HG02623 (cell line): ENCODE measurements around the gene LCMT2.
"Not testable (repeated sequence)": the region's sequence is repeated elsewhere in the genome, so short reads cannot be mapped to it uniquely, and the experiment has no call there.

ENCODE experiments used
- ATAC-seq: cut with Tn5 transposase; IDR thresholded peaks from one replicate; pipeline ENCODE4 v1.9.1; 2021; ENCODE audit warnings: moderate library complexity; ENCODE audit not compliant: unreplicated experiment

Gene LCMT2

GRCh38 chr15:43316016-43316970, 14.1 kb downstream of the LCMT2 start:
- ATAC-seq, result no peak

- no peak for ATAC-seq
Measured at GRCh38 chr15:43314171-43314570, 16.2 kb downstream of the LCMT2 start.

GRCh38 chr15:43312378-43312777, 18.0 kb downstream of the LCMT2 start:
- no peak for ATAC-seq

GRCh38 chr15:43302205-43302817, 28.1 kb downstream of the LCMT2 start, which contains the start of gene TGM7:
TSS of gene TGM7 (minus strand) at chr15:43302255.
- ATAC-seq, result no peak

- no peak for ATAC-seq
Measured at GRCh38 chr15:43299884-43300283, 30.5 kb downstream of the LCMT2 start.

GRCh38 chr15:43299411-43299810, 31.0 kb downstream of the LCMT2 start:
- no peak for ATAC-seq

GRCh38 chr15:43294091-43294706, 36.2 kb downstream of the LCMT2 start:
- no peak for ATAC-seq

- no peak for ATAC-seq
Measured at GRCh38 chr15:43293432-43293831, 36.9 kb downstream of the LCMT2 start.

- ATAC-seq, result no peak
Measured at GRCh38 chr15:43292375-43293078, 37.8 kb downstream of the LCMT2 start.

GRCh38 chr15:43289656-43290055, 40.7 kb downstream of the LCMT2 start:
- not testable (repeated sequence) for ATAC-seq

- no peak for ATAC-seq
Measured at GRCh38 chr15:43287254-43287653, 43.1 kb downstream of the LCMT2 start.

GRCh38 chr15:43286074-43286473, 44.3 kb downstream of the LCMT2 start:
- ATAC-seq, result no peak

- no peak for ATAC-seq
Measured at GRCh38 chr15:43285609-43286037, 44.8 kb downstream of the LCMT2 start.

GRCh38 chr15:43283526-43283925, 46.8 kb downstream of the LCMT2 start:
- no peak for ATAC-seq

- ATAC-seq, result no peak
Measured at GRCh38 chr15:43281926-43282602, 48.3 kb downstream of the LCMT2 start.

- no peak for ATAC-seq
Measured at GRCh38 chr15:43280996-43281395, 49.4 kb downstream of the LCMT2 start.

- no peak for ATAC-seq
Measured at GRCh38 chr15:43279496-43279895, 50.9 kb downstream of the LCMT2 start.

- ATAC-seq, result no peak
Measured at GRCh38 chr15:43278869-43279268, 51.5 kb downstream of the LCMT2 start.

- ATAC-seq, result no peak
Measured at GRCh38 chr15:43277901-43278300, 52.5 kb downstream of the LCMT2 start.

- no peak for ATAC-seq
Measured at GRCh38 chr15:43277231-43277823, 53.0 kb downstream of the LCMT2 start.
